HG03060 (cell line): ENCODE measurements around the gene WDR73.
"Not testable (repeated sequence)": the region's sequence is repeated elsewhere in the genome, so short reads cannot be mapped to it uniquely, and the experiment has no call there.

Source experiments
- ATAC-seq: cut with Tn5 transposase; IDR thresholded peaks from one replicate; pipeline ENCODE4 v1.9.1; 2021; ENCODE audit warnings: low read depth, moderate number of reproducible peaks; ENCODE audit not compliant: unreplicated experiment

The WDR73 gene

GRCh38 chr15:84658080-84658787 lies 4.2 kb upstream of the WDR73 start, which contains the start of gene NMB:
Gene NMB (minus strand): TSS chr15:84658199. CDS start chr15:84658152, 47 bp downstream.
- no peak for ATAC-seq

GRCh38 chr15:84657748-84658079 lies 3.6 kb upstream of the WDR73 start:
- ATAC-seq = no peak

- ATAC-seq = no peak
Measured at GRCh38 chr15:84656972-84657371, 2.9 kb upstream of the WDR73 start.

DNA sequence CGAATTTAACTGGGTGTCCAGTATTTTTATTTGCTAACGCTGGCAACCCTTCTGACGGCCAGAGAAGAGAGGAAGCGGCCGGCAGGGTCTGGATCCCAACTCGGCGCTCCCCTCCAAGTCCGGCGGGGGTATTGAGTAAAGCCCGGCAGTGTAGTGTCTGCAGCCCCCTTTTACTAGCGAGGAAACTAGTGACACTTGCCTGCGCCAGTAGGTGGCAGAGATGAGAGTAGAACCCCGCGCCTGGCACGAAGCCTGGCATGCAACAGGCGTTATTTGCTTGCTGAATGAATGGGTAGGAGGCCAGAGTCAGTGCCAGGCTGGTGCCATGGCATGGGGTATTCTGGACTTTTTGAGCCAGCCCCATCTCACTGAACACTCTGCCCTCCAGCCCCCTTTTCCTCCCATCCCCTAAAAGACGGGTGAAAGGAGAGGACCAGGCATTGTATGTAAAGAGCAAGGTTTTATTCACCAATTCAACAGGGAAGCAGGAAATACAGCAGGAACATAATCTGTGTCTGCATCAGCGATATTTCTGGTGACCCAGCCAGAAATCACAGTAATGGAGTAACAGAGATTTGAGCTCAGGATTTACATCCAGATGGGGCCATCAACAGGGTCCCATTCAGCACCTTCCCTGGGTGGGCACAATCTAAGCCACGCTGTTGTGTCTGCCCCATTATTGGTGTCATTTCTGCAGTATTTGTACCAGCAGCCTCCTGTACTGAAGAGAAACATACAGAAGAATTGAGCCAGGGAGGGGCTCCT lies 788 bp upstream of the WDR73 start:
- no peak for ATAC-seq

GRCh38 chr15:84653584-84653909 lies 536 bp downstream of the WDR73 start:
- no peak for ATAC-seq

DNA sequence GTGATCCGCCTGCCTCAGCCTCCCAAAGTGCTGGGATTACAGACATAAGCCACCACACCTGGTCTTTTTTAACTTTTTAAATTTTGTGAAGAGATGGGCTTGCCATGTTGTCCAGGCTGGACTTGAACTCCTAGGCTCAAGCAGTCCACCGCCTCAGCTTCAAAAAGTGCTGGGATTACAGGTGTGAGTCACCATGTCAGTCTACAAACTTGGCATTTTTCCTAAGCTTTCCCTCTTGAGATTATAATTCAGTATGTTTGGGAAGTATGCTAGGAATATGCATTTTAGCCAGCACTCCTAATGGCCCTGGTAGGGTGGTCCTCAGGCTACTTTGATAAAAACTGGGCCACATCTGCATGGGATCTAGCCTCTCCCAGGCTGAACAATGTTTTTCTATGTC lies 4.4 kb downstream of the WDR73 start:
- no peak for ATAC-seq

DNA sequence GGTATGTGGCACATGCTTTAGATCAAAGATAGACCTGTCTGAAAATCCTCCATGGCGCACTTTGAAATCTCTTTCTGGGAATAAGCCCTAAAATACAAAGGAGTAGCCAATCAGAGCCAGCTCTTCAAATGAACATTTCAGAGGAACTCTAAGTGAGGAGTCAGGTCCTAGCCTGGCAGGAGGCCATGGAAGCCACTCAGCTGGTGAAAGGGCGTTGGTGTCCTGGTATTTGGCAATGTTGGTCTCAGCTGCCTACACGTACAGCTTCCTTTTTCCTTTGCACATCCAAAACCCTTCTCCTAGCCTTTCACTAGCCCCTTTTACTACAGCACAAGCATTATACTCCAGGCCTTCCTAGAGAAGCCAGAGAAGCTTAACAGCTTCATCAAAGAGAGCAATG lies 5.5 kb downstream of the WDR73 start:
- ATAC-seq = no peak

DNA sequence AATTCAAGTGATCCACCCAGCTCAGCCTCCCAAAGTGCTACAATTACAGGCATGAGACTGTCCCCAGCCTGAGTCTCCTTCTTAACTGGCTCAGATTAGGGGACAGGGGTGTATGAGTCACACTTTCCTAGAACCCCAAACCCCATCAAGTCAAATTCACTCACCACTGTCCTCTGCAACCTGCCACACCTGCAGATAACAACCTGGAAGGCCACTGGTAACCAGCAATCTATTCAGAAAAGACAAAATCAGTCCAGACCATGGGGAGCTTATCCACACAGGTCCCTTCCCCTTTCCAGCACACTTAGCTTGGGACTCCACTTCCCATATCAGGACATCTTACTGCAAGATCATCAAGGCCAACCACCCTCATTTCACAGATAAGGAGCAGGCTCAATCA lies 6.4 kb downstream of the WDR73 start:
- ATAC-seq = no peak

- no peak for ATAC-seq
Measured at GRCh38 chr15:84645997-84646396, 8.1 kb downstream of the WDR73 start.

GRCh38 chr15:84645496-84645895 lies 8.6 kb downstream of the WDR73 start:
- ATAC-seq = no peak

DNA sequence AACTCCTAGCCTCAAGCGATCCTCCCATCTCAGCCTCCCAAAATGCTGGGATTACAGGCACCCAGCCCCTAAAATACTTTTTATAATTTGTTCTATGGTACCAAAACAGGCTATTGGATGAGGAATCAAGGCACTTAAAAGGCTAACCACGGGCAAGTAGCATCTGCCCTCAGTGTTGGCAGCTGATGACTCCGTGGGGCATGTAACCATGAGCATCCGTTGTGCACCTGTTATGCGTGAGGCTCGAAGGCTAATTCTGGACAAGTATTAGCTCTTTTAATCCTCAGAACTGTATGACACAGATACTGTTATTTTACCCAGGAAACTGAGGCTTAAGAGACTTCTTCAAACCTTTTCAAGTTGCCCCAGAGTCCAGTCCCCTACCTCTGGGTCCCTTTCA lies 10.2 kb downstream of the WDR73 start:
- ATAC-seq = no peak

- not testable (repeated sequence) for ATAC-seq
Measured at GRCh38 chr15:84642640-84643039, 11.4 kb downstream of the WDR73 start.

DNA sequence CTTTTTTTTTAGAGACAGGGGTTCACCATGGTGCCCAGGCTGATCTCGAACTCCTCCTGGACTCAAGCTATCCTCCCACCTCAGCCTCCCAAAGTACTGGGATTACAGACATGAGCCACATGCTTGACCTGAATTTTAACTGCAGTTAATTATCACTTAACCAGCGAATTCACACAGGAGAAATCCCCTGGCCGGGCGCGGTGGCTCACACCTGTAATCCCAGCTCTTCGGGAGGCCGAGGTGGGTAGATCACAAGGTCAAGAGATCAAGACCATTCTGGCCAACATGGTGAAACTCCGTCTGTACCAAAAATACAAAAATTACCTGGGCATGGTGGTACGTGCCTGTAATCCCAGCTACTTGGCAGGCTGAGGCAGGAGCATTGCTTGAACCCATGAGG lies 12.2 kb downstream of the WDR73 start:
- not testable (repeated sequence) for ATAC-seq

DNA sequence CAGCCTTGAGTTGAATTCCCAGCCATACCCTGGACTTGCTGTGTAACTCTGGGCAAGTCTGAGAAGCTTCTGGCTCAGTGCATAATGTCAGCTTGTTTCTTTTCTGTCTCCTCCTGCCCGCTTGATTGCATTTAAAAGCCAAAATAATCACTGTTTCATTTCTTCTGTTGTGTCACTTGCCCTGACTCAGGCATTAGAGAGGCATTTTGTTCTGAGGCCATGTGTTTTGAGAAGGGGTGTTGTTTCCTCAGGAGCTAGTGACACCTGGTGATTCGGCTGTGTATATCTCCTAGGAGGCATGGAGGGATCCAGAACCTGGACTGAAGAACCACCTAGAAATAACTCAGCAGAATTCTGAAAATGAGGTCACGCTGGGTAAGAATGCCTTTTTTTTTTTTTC lies 16.0 kb downstream of the WDR73 start:
- ATAC-seq = no peak

- ATAC-seq = no peak
Measured at GRCh38 chr15:84634228-84634837, 19.8 kb downstream of the WDR73 start.

GRCh38 chr15:84633311-84634227 lies 20.5 kb downstream of the WDR73 start:
- no peak for ATAC-seq

- ATAC-seq = no peak
Measured at GRCh38 chr15:84631706-84632272, 22.3 kb downstream of the WDR73 start.

- no peak for ATAC-seq
Measured at GRCh38 chr15:84629033-84629432, 25.1 kb downstream of the WDR73 start.

DNA sequence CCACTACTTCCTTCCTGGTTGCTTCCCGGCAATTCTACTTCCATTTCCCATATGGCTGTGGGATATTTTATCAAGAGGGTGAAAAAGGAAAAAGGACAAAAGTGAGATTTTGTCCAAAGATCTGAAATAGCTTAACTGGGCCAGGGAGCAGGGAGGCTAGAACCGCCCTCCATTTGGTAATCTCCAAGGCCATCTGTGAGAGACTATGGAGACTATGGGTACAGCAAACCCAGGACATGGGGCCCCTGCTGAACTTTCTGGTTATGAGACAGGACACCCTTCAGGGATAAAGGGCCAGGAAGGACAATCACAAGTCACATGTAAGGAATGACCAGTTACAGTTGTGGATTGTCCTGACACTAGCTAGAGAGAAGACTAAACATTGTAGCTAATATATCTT lies 29.0 kb downstream of the WDR73 start:
- ATAC-seq = no peak

- no peak for ATAC-seq
Measured at GRCh38 chr15:84624359-84624758, 29.7 kb downstream of the WDR73 start.
